GM19438 (cell line): ENCODE measurements around the gene LAMA2.
A peak's percentile ranks its signal among the peaks of the same experiment; 100 is the strongest.

Experiments used
- ATAC-seq: cut with Tn5 transposase; IDR thresholded peaks from one replicate; pipeline ENCODE4 v1.9.1; 2021; ENCODE audit warnings: low read depth; ENCODE audit not compliant: unreplicated experiment

Gene LAMA2

DNA sequence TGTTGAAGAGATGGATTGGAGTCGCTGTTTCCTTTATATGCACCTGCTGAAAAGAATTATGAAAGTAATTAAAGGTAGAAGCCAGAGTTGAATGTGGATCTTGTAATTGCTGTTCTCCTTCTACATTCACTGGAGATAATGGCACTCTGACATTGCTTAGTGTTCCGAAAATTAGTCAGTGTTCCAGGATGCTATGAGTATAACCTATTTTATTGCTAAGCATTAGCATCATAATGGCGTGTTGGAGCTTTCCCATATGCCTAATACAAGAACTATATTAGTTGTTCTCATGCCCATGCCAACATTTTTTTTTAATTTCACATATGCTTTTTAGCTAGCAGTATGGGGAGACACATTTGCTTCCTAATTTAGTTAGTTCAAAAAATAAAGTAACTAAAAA, 590.6 kb downstream of the LAMA2 start:
- no peak for ATAC-seq

DNA sequence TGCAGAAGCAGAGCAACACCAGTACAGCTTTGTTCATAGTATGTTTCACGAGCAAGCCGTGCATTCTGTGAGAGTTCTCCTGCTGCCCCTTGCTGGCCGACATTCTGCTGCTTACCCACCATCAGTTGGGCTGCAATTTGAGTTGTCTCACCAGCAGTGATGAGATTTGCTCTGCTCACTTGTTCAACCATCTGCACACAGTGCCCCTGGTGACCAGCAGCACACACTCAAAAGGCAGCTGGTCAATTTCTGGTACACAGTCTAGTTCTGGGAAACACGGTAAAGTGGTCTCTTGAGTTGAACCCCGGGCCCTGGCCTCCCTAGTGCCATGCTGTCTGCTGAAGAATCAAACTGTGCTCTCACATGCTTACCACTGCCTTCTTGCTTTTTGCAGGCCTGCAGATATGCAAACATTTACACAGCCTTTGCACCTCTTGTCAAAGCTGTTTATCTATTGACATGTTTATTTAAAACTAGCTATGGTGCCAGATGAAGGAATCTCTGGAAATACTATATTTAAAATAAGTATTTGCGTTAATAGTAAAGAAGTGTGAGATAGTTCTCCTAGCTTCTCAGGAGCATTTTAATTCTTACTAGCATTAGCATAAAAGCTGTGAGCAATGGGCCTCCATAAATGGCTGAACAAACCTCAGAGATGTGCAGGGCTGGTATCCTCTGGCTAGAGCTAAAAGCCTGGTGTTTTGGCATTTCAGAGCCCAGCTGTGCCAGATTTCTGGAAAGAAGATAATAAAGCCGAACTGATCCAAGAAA, 592.7 kb downstream of the LAMA2 start:
- no peak for ATAC-seq

DNA sequence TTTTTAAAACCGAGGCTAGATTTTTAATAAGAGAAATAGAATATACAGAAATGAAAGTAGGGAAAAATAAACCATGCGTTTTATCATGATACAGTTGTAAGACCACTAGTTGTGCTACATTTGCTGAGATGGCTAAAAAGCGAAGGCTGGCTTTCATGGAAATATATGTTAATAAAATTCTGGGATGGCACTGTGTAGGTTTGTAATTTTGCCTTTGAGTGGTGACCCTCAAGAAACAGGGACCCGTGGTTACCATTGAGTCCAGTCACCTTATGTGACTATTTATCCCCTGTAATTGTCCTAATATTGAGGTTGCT, 593.3 kb downstream of the LAMA2 start:
- no peak for ATAC-seq

DNA sequence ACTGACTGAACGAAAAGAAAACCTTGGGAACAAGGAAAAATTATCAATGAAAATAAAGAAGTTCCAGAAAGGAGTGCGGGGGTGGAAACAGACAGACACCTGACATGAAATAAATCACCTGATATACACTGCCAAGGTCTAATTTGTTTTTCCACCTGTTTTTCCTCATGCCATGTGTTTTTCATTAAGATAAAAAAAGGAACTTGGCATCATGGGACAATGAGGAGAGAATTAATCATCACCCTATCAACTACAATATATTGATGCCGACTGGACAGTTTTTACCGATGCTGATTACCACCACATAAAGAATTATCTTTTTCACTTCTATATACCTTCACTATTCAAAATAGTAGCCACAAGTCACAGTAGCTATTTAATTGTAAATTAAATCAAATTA, 593.9 kb downstream of the LAMA2 start:
- ATAC-seq: no peak

DNA sequence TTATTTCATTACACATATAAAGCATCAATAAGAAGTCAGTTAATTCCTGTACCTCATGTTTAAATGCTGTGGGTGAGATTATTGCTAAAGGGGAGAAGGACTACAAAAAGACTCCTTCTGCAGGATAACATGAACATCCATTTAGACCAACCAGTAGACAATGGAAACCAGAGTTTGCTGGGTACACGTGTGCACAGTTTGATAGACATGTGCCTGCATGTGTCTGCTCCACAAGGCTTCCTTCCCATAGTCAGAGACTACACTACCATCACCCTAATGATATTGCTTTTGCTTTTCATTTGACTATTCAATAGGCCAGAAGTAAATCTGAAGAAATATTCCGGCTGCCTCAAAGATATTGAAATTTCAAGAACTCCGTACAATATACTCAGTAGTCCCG, 595.4 kb downstream of the LAMA2 start:
- ATAC-seq: no peak

DNA sequence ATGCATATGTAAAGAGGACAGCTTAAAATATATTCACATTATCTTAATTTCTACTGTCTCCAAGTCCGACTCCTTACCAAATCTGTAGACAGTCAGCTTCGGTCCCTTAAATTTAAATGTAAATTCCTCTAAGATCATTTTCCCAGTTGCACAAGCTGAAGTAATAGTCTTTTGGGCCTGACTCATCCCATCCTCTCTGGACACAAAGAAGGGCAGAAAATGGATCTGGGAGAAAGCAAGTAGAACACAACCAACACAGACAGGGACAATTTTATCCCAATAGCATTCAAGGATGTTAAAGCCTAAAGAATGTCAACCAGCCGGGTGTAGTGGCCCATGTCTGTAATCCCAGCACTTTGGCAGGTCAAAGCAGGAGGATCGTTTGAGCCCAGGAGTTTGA, 598.8 kb downstream of the LAMA2 start:
- ATAC-seq: no peak

DNA sequence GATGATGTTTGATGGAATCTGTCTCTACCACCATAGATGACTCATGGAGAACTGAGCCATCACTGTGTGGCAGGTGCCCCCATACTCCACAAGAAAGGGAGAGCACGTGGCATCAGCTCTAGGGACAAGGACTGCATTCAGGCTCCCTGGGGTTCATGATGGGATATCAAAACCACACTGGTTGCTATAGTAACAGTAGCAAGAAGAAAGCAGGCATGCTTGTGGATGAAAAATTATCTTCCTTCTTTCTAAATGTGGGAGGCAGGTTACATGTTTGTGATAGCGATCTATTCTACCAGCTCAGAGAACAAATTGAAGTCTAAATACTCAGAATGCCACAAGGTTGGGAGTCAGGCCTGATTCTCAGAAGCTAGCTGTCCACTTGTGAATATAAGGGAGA, 602.8 kb downstream of the LAMA2 start:
- no peak for ATAC-seq

DNA sequence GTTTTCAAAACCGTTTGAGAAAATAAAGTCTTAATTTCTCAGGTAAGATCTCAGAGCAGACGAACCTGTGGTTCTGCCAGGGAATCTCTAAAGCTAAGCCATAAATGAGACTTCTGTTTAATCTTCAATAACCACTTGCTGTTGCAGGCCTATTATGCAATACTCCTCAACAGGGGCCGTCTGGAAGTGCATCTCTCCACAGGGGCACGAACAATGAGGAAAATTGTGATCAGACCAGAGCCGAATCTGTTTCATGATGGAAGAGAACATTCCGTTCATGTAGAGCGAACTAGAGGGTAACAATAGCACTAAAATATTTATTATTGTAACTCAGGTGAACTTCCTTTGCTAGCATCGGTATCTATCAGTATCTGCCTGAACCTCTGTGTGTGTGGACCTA, 603.4 kb downstream of the LAMA2 start:
- ATAC-seq: no peak

DNA sequence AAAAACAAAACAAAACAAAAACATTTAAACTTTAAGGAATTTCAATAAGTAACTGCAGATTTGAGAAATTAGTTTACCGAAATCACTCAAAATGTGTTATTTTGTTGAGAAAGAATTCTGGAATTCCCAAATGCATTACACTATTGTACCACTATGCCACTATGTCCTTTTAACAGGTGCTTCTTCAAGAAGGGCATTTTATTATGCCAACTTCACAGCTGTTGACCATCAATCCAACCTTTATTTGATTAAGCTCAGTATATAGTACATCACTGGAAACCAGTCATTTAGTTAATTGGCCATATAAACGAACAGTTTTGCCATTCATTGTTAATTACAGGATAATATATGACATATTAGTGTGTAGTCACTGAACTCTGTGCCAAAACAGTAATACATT, 605.4 kb downstream of the LAMA2 start:
- ATAC-seq: no peak

DNA sequence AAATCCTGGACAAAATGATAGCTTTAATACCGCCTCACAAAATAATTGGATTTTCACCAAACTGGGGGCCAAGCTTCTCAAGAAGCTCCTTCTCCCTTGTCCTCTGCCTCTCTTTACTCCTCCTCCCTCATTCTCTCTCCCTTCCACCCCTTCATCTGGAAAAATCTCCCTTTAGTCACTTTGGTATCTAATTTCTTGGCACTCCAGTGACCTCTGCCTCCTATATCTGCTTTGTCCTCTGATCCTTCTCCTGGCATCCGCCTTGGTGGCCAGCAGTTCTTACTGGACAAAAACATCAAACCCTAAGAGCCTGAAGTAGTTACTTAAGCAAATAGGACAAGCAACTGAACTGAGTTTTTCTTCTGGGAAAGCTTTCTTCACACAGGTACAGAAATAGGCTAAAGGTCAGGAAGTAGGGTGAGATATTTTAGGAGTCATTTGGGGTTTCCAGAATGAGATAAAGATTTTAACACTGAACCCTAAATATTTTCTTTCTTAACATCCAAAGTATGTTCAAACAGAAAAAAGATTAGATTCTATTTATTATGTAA, 606.4 kb downstream of the LAMA2 start:
- ATAC-seq: no peak

DNA sequence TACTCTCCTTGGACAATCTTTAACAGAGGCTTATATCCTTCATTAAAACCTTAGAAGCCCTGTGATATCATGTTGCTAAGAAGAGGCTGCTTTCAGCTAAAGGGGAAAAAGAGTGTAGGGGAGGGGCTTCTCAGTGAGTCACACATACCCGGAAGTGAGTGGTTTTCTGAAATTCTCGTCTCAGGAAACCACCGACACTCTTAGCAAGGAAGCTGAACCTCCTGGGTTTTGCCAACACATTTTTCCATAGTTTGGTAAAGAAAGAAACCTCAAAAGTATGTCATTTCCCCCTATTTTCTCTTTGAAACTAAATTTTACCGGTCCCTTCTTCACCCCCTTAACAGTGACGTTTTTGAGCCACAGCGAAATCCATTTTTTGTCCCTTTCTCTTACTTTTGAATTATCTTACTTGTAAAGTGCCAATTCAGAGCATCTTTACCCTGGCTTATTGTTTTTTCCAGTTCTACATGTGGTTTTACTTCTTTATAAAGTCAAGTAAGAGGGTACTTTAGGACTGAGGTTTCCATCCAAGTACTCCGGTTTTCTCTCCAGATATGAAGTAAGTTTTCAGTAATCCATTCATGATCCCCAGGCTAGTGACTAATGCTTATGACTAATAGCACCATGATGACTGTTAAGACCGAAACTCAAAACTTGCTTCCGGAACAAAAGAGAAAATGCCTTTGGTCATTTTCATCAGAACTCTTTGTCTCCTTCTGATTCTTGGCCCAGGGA, 607.8 kb downstream of the LAMA2 start:
- ATAC-seq: peak; percentile 85

DNA sequence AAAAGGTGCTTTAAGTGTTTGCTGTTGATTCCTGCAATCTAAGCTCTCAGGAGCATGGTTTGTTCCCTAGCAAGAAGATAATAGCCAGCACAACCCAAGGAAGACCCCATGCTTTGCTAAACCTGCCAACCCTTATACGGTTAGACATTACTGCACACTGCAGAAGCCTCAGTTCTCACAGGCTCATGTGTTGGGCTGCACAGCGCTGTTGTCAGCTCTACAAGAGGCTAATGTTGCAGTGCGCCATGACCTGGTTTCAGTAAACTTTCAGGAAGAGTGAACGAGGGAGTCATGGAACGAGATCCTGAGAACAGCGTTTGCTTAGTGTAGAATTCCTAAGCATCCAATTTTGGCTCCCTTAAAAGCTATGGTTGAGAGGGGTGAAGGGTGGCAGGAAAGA, 608.5 kb downstream of the LAMA2 start:
- ATAC-seq: peak; percentile 0

DNA sequence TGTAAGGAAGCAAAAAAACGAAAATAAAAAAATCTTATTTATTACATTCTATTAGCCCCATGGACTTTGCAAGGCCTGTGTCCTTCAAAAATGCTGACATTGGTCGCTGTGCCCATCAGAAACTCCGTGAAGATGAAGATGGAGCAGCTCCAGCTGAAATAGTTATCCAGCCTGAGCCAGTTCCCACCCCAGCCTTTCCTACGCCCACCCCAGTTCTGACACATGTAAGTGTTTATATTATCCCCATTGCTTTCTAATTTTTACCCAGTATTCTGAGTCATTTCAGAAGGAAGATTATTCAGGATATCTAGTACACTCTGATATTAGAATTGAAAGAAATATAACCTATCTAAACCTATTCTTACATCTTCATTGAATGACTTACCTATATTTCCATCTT, 609.3 kb downstream of the LAMA2 start:
- ATAC-seq: no peak

DNA sequence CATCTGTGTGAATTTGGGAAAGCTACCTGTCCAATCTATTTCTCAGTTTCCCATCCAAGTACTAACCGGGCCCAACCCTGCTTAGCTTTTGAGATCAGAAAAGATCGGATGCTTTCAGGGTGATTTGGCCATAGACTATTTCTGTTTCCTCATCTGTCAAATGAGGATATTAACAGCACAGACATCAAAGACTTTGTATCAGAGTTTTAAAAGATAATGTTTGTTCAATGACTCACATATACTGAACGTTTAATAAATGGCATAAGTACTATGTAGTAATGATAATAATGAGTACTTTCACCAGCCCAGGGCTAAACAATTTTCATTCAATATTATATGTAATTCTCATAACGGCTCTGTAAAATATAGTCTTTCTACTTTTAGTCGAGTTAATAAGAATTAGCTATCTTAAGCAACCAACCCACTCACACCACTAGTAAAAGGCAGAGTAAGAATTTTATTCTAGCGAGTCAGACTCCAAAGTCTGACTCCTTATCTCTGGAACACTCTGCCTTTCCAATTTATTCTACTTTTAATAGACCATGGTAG, 610.5 kb downstream of the LAMA2 start:
- ATAC-seq: no peak

DNA sequence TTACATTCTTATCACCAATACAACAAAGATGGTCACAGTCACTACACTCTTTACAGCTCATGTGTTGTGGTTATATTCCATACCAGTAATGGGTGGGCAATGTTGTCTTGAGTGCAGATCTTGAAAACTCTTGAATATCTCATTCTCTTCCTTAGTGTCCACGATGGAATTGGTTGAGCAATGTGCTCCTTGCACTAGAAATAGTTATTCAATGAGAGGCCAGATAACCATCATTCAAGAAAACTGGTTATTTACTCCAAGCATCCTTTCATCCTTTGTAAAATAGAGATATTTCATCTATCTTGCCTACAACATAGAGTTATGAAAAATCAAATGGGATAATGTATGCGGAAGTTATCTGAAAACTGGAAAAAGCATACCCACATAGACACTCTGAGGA, 611.2 kb downstream of the LAMA2 start:
- no peak for ATAC-seq

DNA sequence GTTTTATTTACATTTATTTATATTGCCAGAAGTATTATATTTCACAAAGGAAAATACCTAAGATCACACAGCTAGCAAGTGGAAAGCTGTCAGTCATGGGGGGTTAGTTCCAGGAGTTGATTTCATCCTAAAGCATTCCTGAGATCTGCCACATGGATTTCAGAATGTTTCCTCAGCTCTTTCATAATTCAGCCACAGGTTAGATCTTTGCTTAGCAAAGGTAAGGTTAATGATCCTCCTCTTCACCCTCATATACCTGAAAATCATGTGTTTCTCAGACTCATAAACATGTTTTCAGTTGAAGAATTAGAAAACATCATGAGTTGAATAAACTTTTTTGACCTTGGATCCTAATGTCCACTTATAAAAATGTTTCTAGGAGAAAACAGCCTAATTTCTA, 611.6 kb downstream of the LAMA2 start:
- ATAC-seq: no peak

DNA sequence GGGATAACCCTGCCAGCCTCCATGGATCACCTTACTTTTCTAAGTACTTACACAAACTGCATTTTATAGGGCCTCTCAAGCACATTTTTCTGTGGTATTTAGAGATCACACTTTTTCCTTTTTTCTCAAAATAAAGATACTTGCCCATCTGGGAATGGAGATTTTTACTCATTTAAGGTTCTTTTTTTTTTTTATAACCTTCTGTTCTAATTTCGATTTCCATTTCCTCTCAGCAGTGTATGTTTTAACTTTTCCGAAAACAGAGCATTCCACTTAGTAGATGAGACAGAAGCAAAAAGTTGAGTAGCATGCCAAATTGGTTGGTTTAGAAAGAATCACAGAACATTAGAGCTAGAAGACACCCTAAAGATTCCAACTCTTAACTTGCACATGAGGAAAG, 612.7 kb downstream of the LAMA2 start:
- ATAC-seq: no peak

DNA sequence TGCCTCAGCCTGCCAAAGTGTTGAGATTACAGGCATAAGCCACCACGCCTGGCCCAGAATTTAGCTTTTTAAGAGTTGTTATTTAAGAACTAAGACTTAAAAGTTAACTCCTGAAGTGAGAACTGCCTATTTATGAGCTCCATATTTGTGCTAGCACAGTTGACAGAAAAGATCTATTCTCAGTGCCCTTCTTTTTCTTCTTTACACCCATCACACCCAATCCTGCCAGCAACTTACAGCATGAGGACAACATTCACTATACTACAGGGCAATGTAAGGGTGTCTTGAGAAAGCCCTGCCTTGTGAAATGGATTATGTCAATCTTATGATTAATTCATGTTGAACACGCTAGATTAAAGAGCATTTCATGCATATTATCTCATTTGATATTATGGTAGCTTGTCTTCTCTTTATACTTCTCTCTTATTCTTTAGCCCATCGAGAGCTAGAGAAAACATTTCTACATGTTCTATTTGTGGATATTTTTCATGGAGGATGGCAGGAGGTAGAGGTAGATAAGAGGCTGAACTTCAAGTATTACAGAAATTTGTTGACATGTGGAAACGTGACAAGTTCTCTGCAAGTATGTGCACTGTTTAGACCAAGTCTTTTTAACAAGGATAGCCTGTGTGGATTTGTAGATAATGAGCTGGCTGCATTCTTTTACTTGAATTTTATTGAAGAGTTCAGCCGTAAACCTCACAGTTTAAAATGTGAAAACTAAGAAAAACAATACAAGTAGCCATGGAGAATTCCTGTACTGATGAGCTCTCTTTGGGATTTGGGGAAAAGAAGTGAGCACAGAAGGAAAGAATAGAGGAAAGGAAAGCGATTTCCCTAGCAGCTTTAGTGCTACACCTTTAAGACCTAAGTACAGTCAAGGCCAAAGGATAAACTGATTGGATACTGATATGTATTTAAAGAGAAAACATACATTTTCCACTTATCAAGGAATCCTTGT, 614.8 kb downstream of the LAMA2 start:
- no peak for ATAC-seq

DNA sequence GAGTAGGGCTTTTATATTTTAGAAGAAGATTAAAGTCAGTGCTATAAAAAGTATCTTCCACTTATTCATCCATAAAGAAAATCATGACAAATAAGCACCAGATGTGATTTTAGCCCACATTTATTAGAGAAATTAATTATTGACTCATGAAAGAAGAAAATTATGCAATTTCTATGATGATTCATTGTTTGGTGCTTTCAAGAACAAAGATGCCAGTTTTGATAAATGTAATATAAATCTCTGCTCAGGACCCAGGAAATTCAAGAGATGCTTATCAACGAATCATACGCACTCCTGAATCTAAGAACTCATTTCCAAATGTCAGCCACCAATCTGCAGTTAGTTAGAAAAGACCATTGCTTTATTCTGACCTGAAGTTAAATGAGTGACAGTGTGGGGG, 615.6 kb downstream of the LAMA2 start:
- ATAC-seq: no peak

DNA sequence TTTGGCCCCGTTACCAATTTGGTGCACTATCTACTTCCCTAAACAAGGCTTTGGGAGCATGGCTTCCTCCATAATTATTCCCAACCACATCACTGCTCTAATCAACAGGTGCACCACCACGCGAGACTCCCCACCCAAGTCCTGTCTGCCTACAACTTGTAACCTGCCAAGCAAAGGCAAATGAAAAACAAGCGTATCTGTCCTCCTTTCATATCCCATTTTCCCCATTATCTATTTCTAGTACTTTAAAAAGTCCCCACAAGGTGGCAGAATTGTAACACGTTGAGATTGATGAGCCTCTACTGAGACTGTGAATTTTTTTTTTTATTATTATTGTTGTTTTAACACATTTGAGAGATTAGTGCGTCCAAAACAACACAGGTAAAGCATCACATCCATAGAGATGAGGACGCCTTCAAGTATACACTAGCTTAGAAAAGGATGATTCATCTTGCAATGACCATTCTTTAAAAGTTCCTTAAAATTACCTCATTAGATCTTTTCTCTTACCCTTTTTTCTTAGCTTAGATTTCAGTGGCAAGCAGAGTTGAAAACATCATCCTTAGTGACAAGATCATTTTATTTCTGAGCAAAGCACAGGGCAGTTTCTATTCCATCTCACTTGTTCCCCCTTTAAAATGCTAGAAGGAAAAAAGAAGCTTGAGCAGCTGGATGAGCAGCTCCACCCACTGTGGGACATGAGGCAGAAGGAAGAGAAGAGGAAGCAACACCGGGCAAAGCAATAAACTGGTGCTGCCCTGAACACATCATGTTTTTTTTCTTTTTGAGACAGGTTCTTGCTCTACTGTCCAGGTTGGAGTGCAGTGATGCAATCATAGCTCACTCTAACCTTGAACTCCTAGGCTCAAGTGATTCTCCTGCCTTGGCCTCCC, 616.3 kb downstream of the LAMA2 start:
- ATAC-seq: peak; percentile 56
